HepG2 (cell line): ENCODE results near the gene TPM2. TPM values are rescaled to one million over a fixed set of nuclear protein-coding genes. Genes with fewer than 3 reads are reported as not detected.
A peak's percentile ranks its signal among the peaks of the same experiment; 100 is the strongest.

Experiments
- CAMTA2 ChIP-seq: sonication (generic); formaldehyde crosslinking; IDR thresholded peaks from 2 replicates; pipeline ENCODE4 v1.4.0; 2020; ENCODE audit warnings: mild to moderate bottlenecking, missing genetic modification reagents, borderline replicate concordance
- ELK4 ChIP-seq: sonication (generic); formaldehyde crosslinking; IDR thresholded peaks from 2 replicates; pipeline ENCODE4 v1.9.0; 2021; ENCODE audit warnings: missing genetic modification reagents, borderline replicate concordance
- KDM5B ChIP-seq: sonication (generic); formaldehyde crosslinking; IDR thresholded peaks from 2 replicates; pipeline ENCODE4 v1.4.0; 2020; ENCODE audit warnings: missing genetic modification reagents, mild to moderate bottlenecking, borderline replicate concordance
- MED8 ChIP-seq: sonication (generic); formaldehyde crosslinking; IDR thresholded peaks from 2 replicates; pipeline ENCODE4 v1.8.1; 2023; ENCODE audit warnings: mild to moderate bottlenecking, missing genetic modification reagents; ENCODE audit not compliant: insufficient replicate concordance
- MEIS1 ChIP-seq: sonication (generic); formaldehyde crosslinking; IDR thresholded peaks from 2 replicates; pipeline ENCODE4 v1.9.0; 2021; ENCODE audit warnings: mild to moderate bottlenecking, missing genetic modification reagents, moderate library complexity, borderline replicate concordance
- NCOA2 ChIP-seq: sonication (generic); formaldehyde crosslinking; IDR thresholded peaks from 2 replicates; pipeline ENCODE4 v1.8.0; 2022; ENCODE audit warnings: inconsistent platforms
- NFIB ChIP-seq: sonication (generic); formaldehyde crosslinking; IDR thresholded peaks from 2 replicates; pipeline ENCODE4 v1.9.0; 2021; ENCODE audit warnings: missing genetic modification reagents, mild to moderate bottlenecking, borderline replicate concordance
- ZBTB1 ChIP-seq: sonication (generic); formaldehyde crosslinking; IDR thresholded peaks from 2 replicates; pipeline ENCODE4 v1.4.0; 2020; ENCODE audit warnings: missing genetic modification reagents, borderline replicate concordance
- ZBTB40 ChIP-seq, 2 experiments: fragments of 450-650 bp in 1 of 2; sonication (generic) in 1 of 2; formaldehyde crosslinking in 1 of 2; IDR thresholded peaks; 2 replicates each; pipeline versions ENCODE4 v1.6.1 to v1.8.0; 2016 to 2022; ENCODE audit warnings: antibody characterized with exemption in 1 of 2, mild to moderate bottlenecking in 1 of 2, missing genetic modification reagents in 1 of 2
- ZIK1 ChIP-seq: sonication (generic); formaldehyde crosslinking; IDR thresholded peaks from 2 replicates; pipeline ENCODE4 v1.5.0; 2020; ENCODE audit warnings: mild to moderate bottlenecking, low read depth, missing genetic modification reagents, borderline replicate concordance
- ZNF263 ChIP-seq: sonication (generic); formaldehyde crosslinking; IDR thresholded peaks from 2 replicates; pipeline ENCODE4 v1.4.0; 2020; ENCODE audit warnings: missing genetic modification reagents
- ZNF280D ChIP-seq: sonication (generic); formaldehyde crosslinking; IDR thresholded peaks from 2 replicates; pipeline ENCODE4 v1.5.1; 2020; ENCODE audit warnings: mild to moderate bottlenecking, missing genetic modification reagents
- ZNF296 ChIP-seq: sonication (generic); formaldehyde crosslinking; conservative IDR thresholded peaks from 2 replicates; pipeline ENCODE4 v1.5.0; 2020; ENCODE audit warnings: mild to moderate bottlenecking, missing genetic modification reagents
- ZNF367 ChIP-seq: sonication (generic); formaldehyde crosslinking; IDR thresholded peaks from 2 replicates; pipeline ENCODE4 v1.4.0; 2020; ENCODE audit warnings: missing genetic modification reagents, borderline replicate concordance
- ZNF563 ChIP-seq: sonication (generic); formaldehyde crosslinking; IDR thresholded peaks from 2 replicates; pipeline ENCODE4 v1.8.0; 2022; ENCODE audit warnings: mild to moderate bottlenecking, moderate library complexity, missing genetic modification reagents
- polyA plus RNA-seq, 8 experiments: library from polyadenylated mRNA; depleted of rRNA in 3 of 8; stranded (reverse) in 7 of 8; unstranded in 1 of 8; fragments of >200 nt; fragmentation: Illumina TruSeq in 4 of 8; extraction: Trizol in 4 of 8; gene quantifications; 2 replicates each; pipeline versions ENCODE4 v1.2.1 to v1.2.3, GENCODE V29; 2011 to 2016; ENCODE audit warnings: low read depth in 4 of 8, missing spikeins in 1 of 8, mixed read lengths in 1 of 8; ENCODE audit not compliant: insufficient read depth in 1 of 8
- total RNA-seq, 5 experiments: library from RNA; depleted of rRNA; stranded (reverse); fragments of >200 nt; fragmentation: Illumina TruSeq; extraction: Trizol; gene quantifications; 2 replicates each; pipeline ENCODE4 v1.2.3, GENCODE V29; 2016; ENCODE audit warnings: low read depth in 1 of 5

The TPM2 gene
- total and polyA plus RNA-seq, 2 of the 13 experiments (the other 11 are each of a cell fraction or from before 2014, with no cell fraction given) = 3.1 to 10.7 TPM

- TF ChIP-seq ZNF280D (CRISPR knock-in tag) (peak; percentile 89), NCOA2 (peak; percentile 79), ELK4 (0 out of 2 replicates have a peak, but pooled peaks have one; percentile 30), ZNF263 (CRISPR knock-in tag) (peak; percentile 85), KDM5B (CRISPR knock-in tag) (0 out of 2 replicates have a peak, but pooled peaks have one; percentile 52), MEIS1 (CRISPR knock-in tag) (peak; percentile 91), ZIK1 (peak; percentile 99), ZBTB1 (peak; percentile 73), ZBTB40 (IDR thresholded peaks at IDR 0.05) (no peak), ZBTB40 (CRISPR knock-in tag; IDR thresholded peaks at IDR 0.05) (peak; percentile 93), ZNF367 (CRISPR knock-in tag) (peak; percentile 96; the same call in 1 of the 2 replicates), ZNF296 (CRISPR knock-in tag) (no peak), NFIB (CRISPR knock-in tag) (no peak), MED8 (no peak), CAMTA2 (CRISPR knock-in tag) (no peak), ZNF563 (CRISPR knock-in tag) (peak; percentile 89)
Measured at GRCh38 chr9:35657546-35658136, 32.1 kb downstream of the TPM2 start, which contains the start of gene RMRP (continued).
